ENCODE data around the gene MOB3B. TPM values are rescaled to one million over a fixed set of nuclear protein-coding genes. Genes with fewer than 3 reads are reported as not detected.

Gene MOB3B
- total and polyA plus RNA-seq, 2 donors = 2.3 to 7.8 TPM

DNA sequence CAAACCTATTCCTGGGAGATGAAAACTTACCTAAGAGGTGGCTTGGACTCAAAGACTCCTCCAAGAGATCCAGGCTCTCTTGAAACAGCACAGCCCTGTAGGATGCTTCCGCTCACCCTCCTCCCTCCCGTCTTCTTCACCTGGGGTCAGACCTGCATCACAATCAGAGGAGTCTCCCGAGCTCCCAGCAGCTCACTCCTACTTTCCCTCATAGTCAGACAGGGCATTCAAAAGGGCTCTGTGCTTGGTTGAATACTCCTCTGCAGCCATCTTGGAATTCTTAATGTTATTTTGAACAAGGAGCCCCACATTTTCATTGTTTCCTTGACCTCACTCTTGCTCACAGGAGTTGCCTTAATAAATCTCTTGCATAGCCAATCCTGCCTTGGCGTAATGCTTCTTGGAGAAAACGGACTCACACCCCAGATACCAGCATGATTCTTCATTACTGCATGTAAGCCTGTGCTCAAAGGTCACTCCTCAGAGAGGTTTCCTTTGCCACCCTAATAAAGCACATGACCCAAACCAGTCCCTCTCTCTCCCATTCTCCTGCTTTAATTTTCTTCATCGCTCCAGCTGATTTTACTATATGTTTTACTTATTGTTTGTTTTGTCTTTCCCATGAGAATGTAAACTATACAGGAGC lies 52.6 kb downstream of the MOB3B start:
- Histone ChIP-seq H3K9me3 (ENCODE audit: control insufficient read depth in 2 of 2, insufficient read depth in 1 of 2, low read length in 1 of 2) (no peaks in the 10 kb centered on the region), H3K4me3 (ENCODE audit: low read length in 2 of 2) (no peak overlapping the region), H3K4me1 (ENCODE audit: control insufficient read depth in 2 of 2, insufficient read depth in 2 of 2, low read length in 2 of 2) (no peaks in the 10 kb centered on the region), H3K27ac (ENCODE audit: low read depth in 1 of 2, low read length in 1 of 2) (no peak overlapping the region), H3K36me3 (ENCODE audit: control insufficient read depth in 2 of 2, insufficient read depth in 2 of 2, low read length in 1 of 2) (no peaks in the 10 kb centered on the region), H3K27me3 (ENCODE audit: control insufficient read depth in 2 of 2, insufficient read depth in 1 of 2, low read length in 1 of 2) (no peaks in the 10 kb centered on the region)
- WGBS = 96% methylated on average over 6 of the region's 6 CpGs
- no peak for DNase-seq (ENCODE audit: low read depth in 6 of 9, low spot score in 9 of 9)

GRCh38 chr9:27475057-27475595 lies 54.5 kb downstream of the MOB3B start:
- WGBS = 97% methylated on average over 7 of the region's 7 CpGs
- Histone ChIP-seq H3K9me3 (ENCODE audit: control insufficient read depth in 2 of 2, insufficient read depth in 1 of 2, low read length in 1 of 2) (no peaks in the 10 kb centered on the region), H3K36me3 (ENCODE audit: control insufficient read depth in 2 of 2, insufficient read depth in 2 of 2, low read length in 1 of 2) (no peaks in the 10 kb centered on the region), H3K4me1 (ENCODE audit: control insufficient read depth in 2 of 2, insufficient read depth in 2 of 2, low read length in 2 of 2) (no peaks in the 10 kb centered on the region), H3K27me3 (ENCODE audit: control insufficient read depth in 2 of 2, insufficient read depth in 1 of 2, low read length in 1 of 2) (no peaks in the 10 kb centered on the region), H3K4me3 (ENCODE audit: low read length in 2 of 2) (no peak overlapping the region), H3K27ac (ENCODE audit: low read depth in 1 of 2, low read length in 1 of 2) (no peak overlapping the region)
- DNase-seq (ENCODE audit: low read depth in 6 of 9, low spot score in 9 of 9) = no peak

DNA sequence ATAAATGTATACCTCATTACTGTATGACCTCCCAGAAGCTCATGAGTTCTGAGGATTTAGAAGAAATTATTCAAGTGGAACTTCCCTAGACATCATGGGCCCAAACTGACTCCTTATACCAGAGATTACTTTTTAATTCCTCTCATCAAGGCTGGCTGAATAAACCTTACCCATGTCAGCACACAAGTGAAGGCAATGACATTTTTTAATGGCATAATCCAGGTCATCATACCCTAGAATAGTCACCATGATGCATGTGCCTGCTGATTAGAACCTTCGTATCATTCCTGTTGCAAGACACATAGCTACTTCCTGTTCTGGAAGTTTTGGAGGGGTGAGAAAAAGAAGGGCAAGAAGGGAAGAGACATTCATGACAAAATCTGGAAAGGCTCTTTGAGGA lies 55.3 kb downstream of the MOB3B start:
- no peak for DNase-seq (ENCODE audit: low read depth in 6 of 9, low spot score in 9 of 9)
- H3K36me3 ChIP-seq (ENCODE audit: control insufficient read depth in 2 of 2, insufficient read depth in 2 of 2, low read length in 1 of 2) = no peaks in the 10 kb centered on the region
- H3K27ac ChIP-seq (ENCODE audit: low read depth in 1 of 2, low read length in 1 of 2) = peak overlapping the region in 1 of 2 donors; percentile 15
- H3K4me3 ChIP-seq (ENCODE audit: low read length in 2 of 2) = no peak overlapping the region
- H3K27me3 ChIP-seq (ENCODE audit: control insufficient read depth in 2 of 2, insufficient read depth in 1 of 2, low read length in 1 of 2) = no peaks in the 10 kb centered on the region
- no peaks in the 10 kb centered on the region for H3K4me1 ChIP-seq (ENCODE audit: control insufficient read depth in 2 of 2, insufficient read depth in 2 of 2, low read length in 2 of 2)
- 95% methylated on average over 1 of the region's 1 CpG for WGBS
- H3K9me3 ChIP-seq (ENCODE audit: control insufficient read depth in 2 of 2, insufficient read depth in 1 of 2, low read length in 1 of 2) = no peaks in the 10 kb centered on the region

DNA sequence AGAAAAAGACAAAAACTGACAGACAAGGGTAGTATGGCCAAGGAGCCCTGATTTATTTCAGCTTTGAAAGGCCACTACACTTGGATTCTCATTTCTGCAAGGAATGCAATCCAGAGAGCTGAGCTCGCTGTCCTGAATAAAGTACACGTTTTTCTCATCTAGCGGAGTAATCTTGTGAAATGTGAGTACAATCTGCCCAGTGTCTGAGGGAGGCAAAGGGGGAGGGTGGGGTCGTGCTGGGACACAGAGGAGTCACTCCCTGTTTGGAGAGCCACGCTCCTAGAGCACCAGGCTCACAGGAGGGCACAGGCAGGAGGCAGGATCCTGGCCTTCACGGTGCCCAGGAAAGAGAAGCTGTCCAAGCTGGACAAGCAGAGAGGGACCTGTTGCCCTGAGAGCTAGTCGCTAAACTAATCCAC lies 56.5 kb downstream of the MOB3B start:
- no peak overlapping the region for H3K4me3 ChIP-seq (ENCODE audit: low read length in 2 of 2)
- no peaks in the 10 kb centered on the region for H3K4me1 ChIP-seq (ENCODE audit: control insufficient read depth in 2 of 2, insufficient read depth in 2 of 2, low read length in 2 of 2)
- no peaks in the 10 kb centered on the region for H3K36me3 ChIP-seq (ENCODE audit: control insufficient read depth in 2 of 2, insufficient read depth in 2 of 2, low read length in 1 of 2)
- H3K27ac ChIP-seq (ENCODE audit: low read depth in 1 of 2, low read length in 1 of 2) = no peak overlapping the region
- no peaks in the 10 kb centered on the region for H3K9me3 ChIP-seq (ENCODE audit: control insufficient read depth in 2 of 2, insufficient read depth in 1 of 2, low read length in 1 of 2)
- H3K27me3 ChIP-seq (ENCODE audit: control insufficient read depth in 2 of 2, insufficient read depth in 1 of 2, low read length in 1 of 2) = no peaks in the 10 kb centered on the region
- WGBS = 80% methylated on average over 7 of the region's 7 CpGs
- DNase-seq (ENCODE audit: low read depth in 6 of 9, low spot score in 9 of 9) = no peak

DNA sequence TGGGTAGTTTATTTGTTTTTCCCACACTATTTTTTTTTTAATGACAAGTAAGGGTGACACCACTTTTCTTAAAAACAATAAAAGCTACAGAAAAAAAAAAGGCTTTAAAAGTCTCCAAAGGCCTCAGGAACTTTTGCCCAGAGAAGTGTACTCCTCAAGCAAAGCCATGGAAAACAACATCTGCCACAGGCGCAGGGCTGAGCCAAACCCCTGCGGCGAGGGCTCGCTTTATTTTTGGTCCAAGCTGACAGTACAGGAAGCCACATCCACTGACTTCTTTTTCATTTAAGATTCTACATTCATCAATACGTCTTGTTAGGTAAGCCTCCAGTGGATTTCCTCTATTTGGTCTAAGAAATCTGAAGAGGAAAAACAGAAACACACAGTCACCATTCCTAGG lies 57.4 kb downstream of the MOB3B start:
- Histone ChIP-seq H3K9me3 (ENCODE audit: control insufficient read depth in 2 of 2, insufficient read depth in 1 of 2, low read length in 1 of 2) (no peaks in the 10 kb centered on the region), H3K27me3 (ENCODE audit: control insufficient read depth in 2 of 2, insufficient read depth in 1 of 2, low read length in 1 of 2) (no peaks in the 10 kb centered on the region), H3K27ac (ENCODE audit: low read depth in 1 of 2, low read length in 1 of 2) (no peak overlapping the region), H3K4me3 (ENCODE audit: low read length in 2 of 2) (no peak overlapping the region), H3K4me1 (ENCODE audit: control insufficient read depth in 2 of 2, insufficient read depth in 2 of 2, low read length in 2 of 2) (no peaks in the 10 kb centered on the region), H3K36me3 (ENCODE audit: control insufficient read depth in 2 of 2, insufficient read depth in 2 of 2, low read length in 1 of 2) (no peaks in the 10 kb centered on the region)
- DNase-seq (ENCODE audit: low read depth in 6 of 9, low spot score in 9 of 9) = no peak
- WGBS = 20% methylated on average over 5 of the region's 5 CpGs

- Histone ChIP-seq H3K27me3 (ENCODE audit: control insufficient read depth in 2 of 2, insufficient read depth in 1 of 2, low read length in 1 of 2) (no peaks in the 10 kb centered on the region), H3K4me3 (ENCODE audit: low read length in 2 of 2) (no peak overlapping the region), H3K9me3 (ENCODE audit: control insufficient read depth in 2 of 2, insufficient read depth in 1 of 2, low read length in 1 of 2) (no peaks in the 10 kb centered on the region), H3K36me3 (ENCODE audit: control insufficient read depth in 2 of 2, insufficient read depth in 2 of 2, low read length in 1 of 2) (no peaks in the 10 kb centered on the region), H3K27ac (ENCODE audit: low read depth in 1 of 2, low read length in 1 of 2) (no peak overlapping the region), H3K4me1 (ENCODE audit: control insufficient read depth in 2 of 2, insufficient read depth in 2 of 2, low read length in 2 of 2) (no peaks in the 10 kb centered on the region)
- no peak for DNase-seq (ENCODE audit: low read depth in 6 of 9, low spot score in 9 of 9)
- WGBS = 85% methylated on average over 3 of the region's 3 CpGs
These were observed 57.8 kb downstream of the MOB3B start for GRCh38 chr9:27471789-27472188.

GRCh38 chr9:27471366-27471765 lies 58.2 kb downstream of the MOB3B start:
- 94% methylated on average over 5 of the region's 5 CpGs for WGBS
- Histone ChIP-seq H3K4me1 (ENCODE audit: control insufficient read depth in 2 of 2, insufficient read depth in 2 of 2, low read length in 2 of 2) (no peaks in the 10 kb centered on the region), H3K27me3 (ENCODE audit: control insufficient read depth in 2 of 2, insufficient read depth in 1 of 2, low read length in 1 of 2) (no peaks in the 10 kb centered on the region), H3K9me3 (ENCODE audit: control insufficient read depth in 2 of 2, insufficient read depth in 1 of 2, low read length in 1 of 2) (no peaks in the 10 kb centered on the region), H3K27ac (ENCODE audit: low read depth in 1 of 2, low read length in 1 of 2) (no peak overlapping the region), H3K36me3 (ENCODE audit: control insufficient read depth in 2 of 2, insufficient read depth in 2 of 2, low read length in 1 of 2) (no peaks in the 10 kb centered on the region), H3K4me3 (ENCODE audit: low read length in 2 of 2) (no peak overlapping the region)
- DNase-seq (ENCODE audit: low read depth in 6 of 9, low spot score in 9 of 9) = no peak

DNA sequence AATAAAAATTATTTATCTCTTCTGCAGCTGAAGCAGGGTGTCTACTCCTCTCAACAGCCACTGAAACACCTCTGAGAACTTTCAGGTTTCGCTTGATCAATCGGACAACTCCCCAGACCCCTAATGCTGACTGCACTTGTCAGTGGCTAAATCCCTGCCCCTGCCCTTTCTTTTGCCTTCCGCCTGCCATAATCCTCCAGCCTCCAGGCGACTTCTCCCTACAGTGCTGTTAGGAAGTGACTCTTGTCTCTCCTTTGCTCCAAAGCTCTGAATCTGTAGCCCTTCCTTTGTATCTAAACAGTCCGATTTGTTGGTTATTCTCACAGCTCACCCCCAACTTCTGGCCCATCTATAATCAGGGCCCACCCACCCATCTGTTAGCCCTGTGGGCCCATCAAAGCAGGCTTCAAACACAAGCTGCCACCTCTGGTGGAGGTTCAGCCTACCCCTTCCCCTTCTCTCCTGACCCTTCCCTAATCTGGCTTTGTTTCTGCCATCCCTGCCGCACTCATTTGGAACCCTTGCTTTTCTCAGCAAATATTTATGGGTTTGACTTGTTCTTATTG lies 59.2 kb downstream of the MOB3B start:
- Histone ChIP-seq H3K4me3 (ENCODE audit: low read length in 2 of 2) (no peak overlapping the region), H3K27ac (ENCODE audit: low read depth in 1 of 2, low read length in 1 of 2) (no peak overlapping the region), H3K27me3 (ENCODE audit: control insufficient read depth in 2 of 2, insufficient read depth in 1 of 2, low read length in 1 of 2) (no peaks in the 10 kb centered on the region), H3K36me3 (ENCODE audit: control insufficient read depth in 2 of 2, insufficient read depth in 2 of 2, low read length in 1 of 2) (no peaks in the 10 kb centered on the region), H3K9me3 (ENCODE audit: control insufficient read depth in 2 of 2, insufficient read depth in 1 of 2, low read length in 1 of 2) (no peaks in the 10 kb centered on the region), H3K4me1 (ENCODE audit: control insufficient read depth in 2 of 2, insufficient read depth in 2 of 2, low read length in 2 of 2) (no peaks in the 10 kb centered on the region)
- 98% methylated on average over 6 of the region's 6 CpGs for WGBS
- no peak for DNase-seq (ENCODE audit: low read depth in 6 of 9, low spot score in 9 of 9)

GRCh38 chr9:27469550-27469949 lies 60.1 kb downstream of the MOB3B start:
- Histone ChIP-seq H3K4me3 (ENCODE audit: low read length in 2 of 2) (no peak overlapping the region), H3K4me1 (ENCODE audit: control insufficient read depth in 2 of 2, insufficient read depth in 2 of 2, low read length in 2 of 2) (no peaks in the 10 kb centered on the region), H3K27ac (ENCODE audit: low read depth in 1 of 2, low read length in 1 of 2) (no peak overlapping the region), H3K27me3 (ENCODE audit: control insufficient read depth in 2 of 2, insufficient read depth in 1 of 2, low read length in 1 of 2) (no peaks in the 10 kb centered on the region), H3K36me3 (ENCODE audit: control insufficient read depth in 2 of 2, insufficient read depth in 2 of 2, low read length in 1 of 2) (no peaks in the 10 kb centered on the region), H3K9me3 (ENCODE audit: control insufficient read depth in 2 of 2, insufficient read depth in 1 of 2, low read length in 1 of 2) (no peaks in the 10 kb centered on the region)
- 98% methylated on average over 3 of the region's 3 CpGs for WGBS
- no peak for DNase-seq (ENCODE audit: low read depth in 6 of 9, low spot score in 9 of 9)
